CD4-positive, alpha-beta T cell treated with Interferon alpha-2 for 1 hour (primary cell): ENCODE data around the gene SEMA3G.

Experiments used
- DNase-seq, 2 donors: peaks; one replicate each; pipeline ENCODE4 v3.0.0-alpha.2; 2020 to 2022

The SEMA3G gene

GRCh38 chr3:52479037-52479876 is 34.4 kb upstream of the SEMA3G start:
- DNase-seq: no peak

DNA sequence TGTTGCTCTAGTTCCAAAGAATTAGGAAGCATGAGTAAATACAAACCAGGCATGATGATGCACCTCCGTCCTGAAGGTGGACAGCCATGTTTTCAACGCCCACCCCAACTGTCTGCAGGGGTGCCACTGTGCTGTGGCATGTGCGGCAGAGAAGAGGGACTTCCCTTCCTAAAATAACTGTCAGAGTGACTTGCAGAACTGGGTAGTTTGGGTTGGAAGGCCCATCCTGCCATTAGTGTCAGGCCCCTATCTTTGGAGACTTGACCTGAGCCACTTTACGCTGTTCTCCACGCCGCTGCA is 32.8 kb upstream of the SEMA3G start:
- no peak for DNase-seq

DNA sequence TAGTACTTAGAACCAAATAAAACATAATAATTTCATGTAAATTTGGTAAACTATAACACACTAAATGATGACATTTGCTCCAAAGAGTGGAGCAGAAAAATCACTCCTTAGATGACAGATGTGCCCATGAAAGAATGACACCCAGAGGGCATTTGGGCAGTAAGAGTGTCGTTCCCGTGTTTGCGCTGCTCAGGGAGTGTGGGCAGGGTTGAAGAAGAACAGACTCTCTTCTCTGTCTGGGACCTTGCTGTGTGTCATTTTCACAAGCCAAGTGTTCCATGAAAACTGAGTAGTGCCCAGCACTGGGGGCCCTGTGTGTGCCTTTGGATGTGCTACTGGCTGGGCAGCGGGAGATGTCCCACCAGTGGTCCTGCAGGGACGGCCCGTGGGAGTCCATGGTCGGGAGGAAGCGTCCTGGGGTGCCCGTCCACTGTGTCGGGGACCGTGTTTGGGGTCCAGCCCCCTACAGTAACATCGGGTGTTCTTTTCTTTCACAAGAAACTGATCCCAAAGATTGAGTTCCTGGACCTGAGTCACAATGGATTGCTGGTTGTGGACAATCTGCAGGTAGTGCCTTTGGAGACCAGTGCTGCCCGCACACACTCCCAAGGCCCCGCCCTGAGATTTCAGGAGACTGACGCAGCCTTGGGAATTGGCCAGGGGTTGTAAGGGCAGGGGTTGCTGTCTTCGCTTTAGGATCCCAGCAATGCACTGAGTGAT is 32.3 kb upstream of the SEMA3G start:
- DNase-seq: no peak

GRCh38 chr3:52473026-52473425 is 28.1 kb upstream of the SEMA3G start:
- no peak for DNase-seq

GRCh38 chr3:52472239-52473000 is 27.5 kb upstream of the SEMA3G start:
- no peak for DNase-seq

GRCh38 chr3:52471371-52472238 is 26.7 kb upstream of the SEMA3G start:
- DNase-seq: peak; percentile 26 to 39

DNA sequence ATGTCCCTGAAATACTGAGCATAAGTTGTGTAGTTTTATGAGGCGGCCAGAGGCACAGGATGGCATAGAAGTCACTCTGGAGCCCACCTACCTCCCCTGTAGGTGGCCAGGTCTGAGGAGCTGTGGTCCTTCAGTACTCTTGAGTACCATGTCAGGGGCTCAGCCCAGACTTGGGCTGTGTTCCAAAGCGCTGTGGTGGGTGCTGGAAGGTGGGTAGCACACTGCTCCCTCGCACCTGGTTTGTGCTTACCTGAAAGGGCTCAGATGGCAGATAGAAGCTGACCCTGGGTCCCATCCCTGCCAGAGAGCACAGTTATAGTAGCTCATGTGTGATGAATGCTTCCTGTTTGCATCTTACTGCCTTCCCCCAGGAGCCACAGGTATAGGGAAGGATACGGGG is 26.0 kb upstream of the SEMA3G start:
- no peak for DNase-seq

GRCh38 chr3:52469001-52469400 is 24.1 kb upstream of the SEMA3G start:
- no peak for DNase-seq

- DNase-seq: no peak
These were observed 23.4 kb upstream of the SEMA3G start for GRCh38 chr3:52468336-52468735.

GRCh38 chr3:52463416-52463815 is 18.5 kb upstream of the SEMA3G start:
- no peak for DNase-seq

DNA sequence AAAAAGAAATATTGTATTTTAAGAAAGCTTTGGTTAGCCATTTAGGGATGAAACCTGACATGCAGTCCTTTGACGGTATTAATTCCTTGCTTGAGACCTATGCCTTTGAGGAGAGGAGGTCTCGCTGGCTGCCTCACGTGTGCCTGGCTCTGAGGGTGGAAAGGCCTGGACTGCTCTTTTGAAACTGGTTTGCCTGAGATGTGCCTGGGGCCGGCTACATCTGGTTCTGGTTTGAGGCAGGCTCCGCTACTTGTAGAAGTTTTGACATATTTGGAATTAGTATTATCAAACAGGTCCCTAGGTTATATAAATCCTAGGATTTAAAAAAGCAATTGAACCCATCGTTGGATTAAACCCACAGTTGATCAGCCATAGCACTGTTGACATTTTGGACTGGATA is 17.0 kb upstream of the SEMA3G start:
- no peak for DNase-seq

DNA sequence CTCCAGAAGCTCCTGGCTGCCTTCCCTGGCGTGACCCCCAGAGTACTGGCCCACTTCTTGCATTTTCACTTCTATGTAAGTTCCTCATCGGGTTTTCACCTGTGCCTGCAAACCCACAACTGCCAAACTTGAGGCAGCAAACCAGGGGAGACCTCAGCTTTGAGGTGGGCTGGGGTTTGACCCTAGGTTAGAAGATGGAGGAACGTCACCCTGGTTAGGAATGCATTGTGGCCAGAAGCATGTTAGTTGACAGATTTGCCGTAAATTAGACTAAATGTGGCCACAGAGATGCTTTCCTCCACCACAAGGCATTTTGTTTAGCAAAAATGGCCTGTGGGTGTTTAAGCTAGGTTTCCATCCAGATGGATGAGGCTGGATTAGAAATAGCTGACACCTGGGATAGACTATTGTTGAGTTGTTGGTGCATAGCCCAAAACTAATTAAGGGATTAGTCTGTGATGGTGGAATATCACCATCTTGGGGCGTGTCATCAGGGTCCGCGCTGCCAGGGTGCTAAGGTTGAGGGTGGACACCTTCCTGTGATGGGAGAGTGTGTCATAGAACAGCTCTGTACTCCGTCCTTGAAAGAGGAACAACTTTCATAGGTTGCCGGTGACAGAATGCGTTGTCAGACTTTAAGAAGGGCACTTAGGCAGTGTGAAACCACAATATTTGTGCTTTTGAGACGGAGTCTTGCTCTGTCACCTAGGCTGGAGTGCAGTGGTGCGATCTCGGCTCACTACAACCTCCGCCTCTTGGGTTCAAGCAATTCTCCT is 14.1 kb upstream of the SEMA3G start:
- peak in 1 of 2 donors; percentile 23 for DNase-seq

DNA sequence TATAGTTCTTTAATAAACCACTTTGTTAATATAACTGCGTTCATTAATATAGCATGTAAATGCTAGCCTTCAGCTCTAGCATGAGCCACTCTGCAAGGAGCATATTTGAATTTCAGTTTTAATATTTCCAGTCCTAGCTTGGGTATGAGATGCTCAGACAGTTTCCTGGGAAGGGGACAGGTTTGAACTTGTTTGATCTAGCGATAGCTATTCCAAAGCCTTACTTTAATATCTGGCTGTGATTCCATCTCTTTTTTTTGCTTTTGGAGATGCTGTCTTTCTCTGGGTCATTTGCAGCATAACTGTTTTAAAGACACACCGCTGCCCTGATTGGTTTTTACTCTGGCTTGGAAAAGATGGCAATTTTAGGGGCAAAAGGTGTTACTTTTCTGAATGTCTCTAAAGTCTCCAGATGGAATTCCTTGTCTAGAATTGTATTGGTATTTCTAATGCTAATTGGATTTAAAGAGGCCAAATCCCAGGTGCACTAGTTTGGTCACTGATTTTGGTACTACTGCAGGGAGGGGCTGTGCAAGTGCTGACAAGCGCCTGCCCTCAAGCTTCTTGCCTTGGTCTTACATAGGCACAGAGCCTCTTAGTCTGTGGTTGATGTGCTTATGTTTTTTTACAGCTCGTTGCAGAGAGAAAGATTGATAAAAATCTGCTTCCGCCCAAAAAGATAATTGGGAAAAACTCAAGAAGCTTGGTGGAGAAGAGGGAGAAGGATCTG is 13.3 kb upstream of the SEMA3G start:
- DNase-seq: no peak

DNA sequence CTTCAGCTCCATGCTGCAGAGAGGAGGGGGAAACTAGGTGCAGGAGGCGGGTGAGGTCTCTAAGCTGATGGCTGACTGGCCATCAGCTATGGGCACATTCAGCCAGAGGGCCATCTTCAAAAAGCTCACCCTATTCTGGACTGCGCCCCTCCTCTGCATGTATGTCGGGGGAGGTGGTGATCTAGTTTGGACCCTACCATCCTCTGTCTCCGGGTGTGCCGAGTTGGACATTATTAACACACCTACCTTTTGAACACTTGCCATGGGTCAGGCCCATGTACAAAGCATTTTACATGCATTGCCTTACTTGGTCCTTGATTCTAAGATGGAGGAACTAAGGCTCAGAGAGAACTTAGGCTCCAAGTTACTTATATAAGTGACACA is 11.9 kb upstream of the SEMA3G start:
- no peak for DNase-seq

- DNase-seq: no peak
These were observed 11.4 kb upstream of the SEMA3G start for GRCh38 chr3:52456169-52456799.

- peak; percentile 92 to 97 for DNase-seq
These were observed 10.6 kb upstream of the SEMA3G start, which contains the start of gene NISCH for GRCh38 chr3:52455283-52456168. Gene NISCH (plus strand): TSS chr3:52455604. CDS start chr3:52455642, 38 bp downstream.

DNA sequence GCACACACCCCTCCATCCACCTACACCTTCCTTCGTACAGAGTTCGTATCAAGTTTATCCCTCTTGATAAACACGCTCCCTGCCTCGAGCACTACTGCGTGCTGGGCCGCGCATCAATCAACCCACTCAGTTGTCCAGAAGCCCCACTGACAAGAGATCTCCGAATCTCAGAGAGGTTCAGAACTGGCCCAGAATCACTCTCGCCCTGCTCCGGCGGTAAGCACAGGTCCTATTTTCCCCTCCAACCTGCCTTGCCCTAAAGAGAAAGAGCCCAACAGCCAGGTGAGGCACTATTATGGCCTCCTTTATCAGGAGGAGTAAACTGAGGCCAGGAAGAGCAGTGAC is 10.0 kb upstream of the SEMA3G start:
- DNase-seq: peak in 1 of 2 donors; percentile 11

DNA sequence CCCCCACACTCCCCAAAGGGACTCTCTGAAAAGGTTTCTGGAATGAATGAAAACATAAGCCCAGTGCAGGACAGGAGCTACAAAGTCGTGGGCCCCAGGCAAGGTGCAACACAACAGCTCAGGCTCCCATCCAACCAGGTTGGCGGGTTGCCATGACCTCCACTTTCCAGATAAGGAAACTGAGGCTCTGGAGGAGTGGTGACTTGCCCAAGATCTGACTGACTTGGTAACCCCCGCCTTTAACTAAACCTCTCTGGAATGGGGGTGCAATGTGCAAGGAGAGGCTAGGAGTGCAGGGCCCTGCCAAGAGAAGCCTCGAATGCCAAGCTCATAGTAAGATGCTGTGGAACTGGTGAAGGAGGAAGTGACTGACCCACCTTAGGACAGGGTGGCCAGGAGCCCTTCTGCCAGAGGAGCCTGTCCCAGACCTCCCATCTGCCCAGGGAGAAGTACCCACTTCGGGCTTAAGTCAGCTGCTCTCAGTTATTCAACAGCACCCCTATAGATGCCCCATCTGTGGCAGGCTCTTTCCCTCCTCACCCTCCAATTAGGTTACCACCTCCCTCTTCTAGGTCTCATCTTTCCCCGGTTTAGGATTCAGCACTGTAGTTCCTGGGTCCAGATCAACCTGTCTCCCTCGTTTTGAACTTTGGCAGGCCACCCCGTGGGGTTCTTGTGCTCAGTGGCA is 9.5 kb upstream of the SEMA3G start:
- DNase-seq: peak in 1 of 2 donors; percentile 14
